ENCODE results near the gene KITLG. TPM values are rescaled to one million over a fixed set of nuclear protein-coding genes. Genes with fewer than 3 reads are reported as not detected.
"Not testable (repeated sequence)": the region's sequence is repeated elsewhere in the genome, so short reads cannot be mapped to it uniquely, and the experiment has no call there.

Gene KITLG
- total RNA-seq, 1 donor from 2014 or later = 77.5 TPM

DNA sequence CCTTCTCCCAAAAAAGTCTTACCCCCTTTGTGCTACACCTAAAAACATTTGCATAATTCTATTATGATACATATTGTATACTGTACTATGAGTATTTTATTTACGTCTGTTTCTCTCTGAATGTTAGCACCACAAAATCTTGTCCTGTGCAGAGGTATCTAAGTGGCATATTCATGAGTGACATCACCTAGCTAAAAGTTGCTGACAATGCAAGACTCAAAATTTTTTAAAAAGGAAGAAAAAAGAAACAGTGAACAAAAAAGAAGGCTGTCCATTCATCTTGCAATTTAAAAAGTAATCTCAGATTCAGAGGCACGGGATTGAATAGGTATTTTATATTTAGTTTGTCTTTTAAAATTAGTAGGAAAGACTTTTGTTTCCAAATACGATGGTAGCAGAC lies 69.4 kb downstream of the KITLG start:
- Histone ChIP-seq H3K27ac (no peak overlapping the region), H3K4me1 (no peaks in the 10 kb centered on the region), H3K36me3 (peaks cover 36% of the 10 kb centered on the region), H3K27me3 (ENCODE audit: low read depth) (no peaks in the 10 kb centered on the region), H3K9me3 (no peaks in the 10 kb centered on the region), H3K4me3 (no peak overlapping the region)
- ATAC-seq = no peak
- TF ChIP-seq, protein P1, sequence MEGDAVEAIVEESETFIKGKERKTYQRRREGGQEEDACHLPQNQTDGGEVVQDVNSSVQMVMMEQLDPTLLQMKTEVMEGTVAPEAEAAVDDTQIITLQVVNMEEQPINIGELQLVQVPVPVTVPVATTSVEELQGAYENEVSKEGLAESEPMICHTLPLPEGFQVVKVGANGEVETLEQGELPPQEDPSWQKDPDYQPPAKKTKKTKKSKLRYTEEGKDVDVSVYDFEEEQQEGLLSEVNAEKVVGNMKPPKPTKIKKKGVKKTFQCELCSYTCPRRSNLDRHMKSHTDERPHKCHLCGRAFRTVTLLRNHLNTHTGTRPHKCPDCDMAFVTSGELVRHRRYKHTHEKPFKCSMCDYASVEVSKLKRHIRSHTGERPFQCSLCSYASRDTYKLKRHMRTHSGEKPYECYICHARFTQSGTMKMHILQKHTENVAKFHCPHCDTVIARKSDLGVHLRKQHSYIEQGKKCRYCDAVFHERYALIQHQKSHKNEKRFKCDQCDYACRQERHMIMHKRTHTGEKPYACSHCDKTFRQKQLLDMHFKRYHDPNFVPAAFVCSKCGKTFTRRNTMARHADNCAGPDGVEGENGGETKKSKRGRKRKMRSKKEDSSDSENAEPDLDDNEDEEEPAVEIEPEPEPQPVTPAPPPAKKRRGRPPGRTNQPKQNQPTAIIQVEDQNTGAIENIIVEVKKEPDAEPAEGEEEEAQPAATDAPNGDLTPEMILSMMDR (IDR thresholded peaks at IDR 0.05) = no peak
- intact Hi-C loops (cut with DNase I) = no loop called here
- no peak for DNase-seq

DNA sequence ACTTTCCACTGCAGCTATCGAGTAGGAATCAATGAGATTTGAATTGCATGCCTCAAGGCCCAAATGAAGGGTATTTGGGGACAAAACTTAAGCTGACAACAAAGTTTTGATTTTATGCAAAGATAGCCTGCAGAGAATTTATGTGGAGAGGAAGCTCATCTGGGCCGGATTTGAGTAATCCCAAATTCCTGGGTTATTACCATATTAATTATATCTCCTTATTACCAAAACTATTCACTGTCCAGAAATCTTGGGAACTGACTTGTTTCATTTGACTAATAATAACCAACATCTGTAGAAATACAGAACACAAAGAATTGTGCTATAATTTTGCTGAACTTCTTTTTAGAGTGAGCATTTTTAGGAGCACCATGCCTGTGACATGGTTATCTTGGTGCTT lies 70.4 kb downstream of the KITLG start:
- no peaks in the 10 kb centered on the region for H3K4me1 ChIP-seq
- H3K9me3 ChIP-seq = no peaks in the 10 kb centered on the region
- ATAC-seq (no peak), DNase-seq (no peak)
- H3K36me3 ChIP-seq = peaks cover 37% of the 10 kb centered on the region
- no peak overlapping the region for H3K4me3 ChIP-seq
- intact Hi-C loops (cut with DNase I) = no loop called here
- TF ChIP-seq, protein P1 (IDR thresholded peaks at IDR 0.05) = no peak
- H3K27ac ChIP-seq = no peak overlapping the region
- no peaks in the 10 kb centered on the region for H3K27me3 ChIP-seq (ENCODE audit: low read depth)

DNA sequence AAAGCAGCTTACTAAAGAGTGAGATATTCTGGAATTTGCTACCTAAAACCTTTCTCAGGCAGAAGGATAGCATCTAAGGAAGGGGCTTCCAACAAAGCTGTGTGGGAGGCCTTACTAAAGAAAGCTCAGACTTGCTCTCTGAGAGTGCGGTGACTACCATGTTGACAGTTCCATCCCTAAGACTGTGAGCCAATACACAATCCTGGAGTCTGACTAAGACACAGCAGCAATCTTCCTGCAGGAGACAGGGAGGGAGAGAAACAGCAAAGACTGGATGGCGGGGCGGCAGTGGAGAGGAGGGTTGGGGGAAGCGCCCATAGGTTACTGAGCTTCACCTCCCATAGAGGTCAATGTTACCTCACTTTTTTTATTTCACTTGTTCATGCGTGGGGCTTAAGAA lies 70.9 kb downstream of the KITLG start:
- intact Hi-C loops (cut with DNase I) = no loop called here
- TF ChIP-seq, protein P1 (IDR thresholded peaks at IDR 0.05) = no peak
- Histone ChIP-seq H3K4me3 (no peak overlapping the region), H3K4me1 (no peaks in the 10 kb centered on the region), H3K27ac (no peak overlapping the region), H3K27me3 (ENCODE audit: low read depth) (no peaks in the 10 kb centered on the region), H3K36me3 (peaks cover 42% of the 10 kb centered on the region), H3K9me3 (no peaks in the 10 kb centered on the region)
- DNase-seq (no peak), ATAC-seq (no peak)

DNA sequence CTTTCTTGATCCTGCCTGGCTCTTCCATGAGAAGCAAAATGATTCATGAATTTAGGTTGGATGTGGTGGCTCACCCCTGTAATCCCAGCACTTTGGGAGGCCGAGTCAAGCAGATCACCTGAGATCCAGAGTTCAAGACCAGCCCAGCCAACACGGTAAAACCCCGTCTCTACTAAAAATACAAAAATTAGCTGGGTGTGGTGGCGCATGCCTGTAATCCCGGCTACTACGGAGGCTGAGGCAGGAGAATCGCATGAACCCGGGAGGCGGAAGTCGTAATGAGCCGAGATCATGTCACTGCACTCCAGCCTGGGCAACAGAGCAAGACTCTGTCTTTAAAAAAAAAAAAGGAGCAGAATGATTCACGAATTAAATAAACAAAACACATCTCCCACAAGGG lies 72.4 kb downstream of the KITLG start:
- H3K9me3 ChIP-seq; ATAC-seq; H3K4me3 ChIP-seq; intact Hi-C loops (cut with DNase I); H3K27me3 ChIP-seq (ENCODE audit: low read depth); DNase-seq; H3K27ac ChIP-seq; H3K4me1 ChIP-seq: not testable (repeated sequence)
- peaks cover 52% of the 10 kb centered on the region for H3K36me3 ChIP-seq

DNA sequence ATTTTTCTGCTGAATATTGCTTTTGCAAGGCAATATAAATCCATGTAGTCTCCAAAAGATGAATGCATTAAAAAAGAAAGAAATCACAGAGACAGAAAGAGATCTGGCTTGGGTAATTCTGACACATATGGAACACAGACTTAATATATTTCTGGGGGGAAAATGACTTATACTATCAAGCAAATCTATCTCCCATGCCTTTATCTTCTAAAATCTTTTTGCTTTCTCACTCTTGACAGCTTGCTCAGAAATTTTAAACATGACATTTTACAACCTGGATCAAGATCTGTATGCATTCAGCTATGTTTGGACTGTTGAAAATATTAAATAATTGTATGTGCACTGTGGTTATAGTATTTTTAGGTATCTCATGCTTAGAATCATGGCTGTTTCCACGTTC lies 73.0 kb downstream of the KITLG start:
- H3K27ac ChIP-seq = no peak overlapping the region
- no peak for DNase-seq
- peaks cover 54% of the 10 kb centered on the region for H3K36me3 ChIP-seq
- ATAC-seq = no peak
- TF ChIP-seq, protein P1 (IDR thresholded peaks at IDR 0.05) = no peak
- no peaks in the 10 kb centered on the region for H3K9me3 ChIP-seq
- no peak overlapping the region for H3K4me3 ChIP-seq
- no peaks in the 10 kb centered on the region for H3K27me3 ChIP-seq (ENCODE audit: low read depth)
- intact Hi-C loops (cut with DNase I) = no loop called here
- H3K4me1 ChIP-seq = no peaks in the 10 kb centered on the region

DNA sequence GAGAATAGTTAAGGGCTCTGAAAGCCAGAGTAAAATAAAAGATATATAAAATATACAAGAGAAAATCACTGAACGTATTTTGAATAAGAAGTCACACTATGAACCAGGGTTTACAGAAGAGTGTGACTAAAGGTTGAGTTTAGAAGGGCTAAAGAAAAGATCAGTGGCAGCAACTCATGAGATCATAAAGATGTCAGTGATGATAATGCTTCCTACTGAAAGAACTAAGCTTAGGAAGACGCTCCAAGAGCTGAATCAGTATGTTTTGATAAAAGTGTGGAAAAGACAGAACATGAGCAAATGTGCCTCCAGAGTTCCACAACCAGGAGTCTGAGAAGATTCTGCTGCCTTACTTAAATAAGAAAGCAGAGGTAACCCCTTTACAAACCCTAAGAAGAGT lies 74.6 kb downstream of the KITLG start:
- TF ChIP-seq, protein P1 (IDR thresholded peaks at IDR 0.05) = no peak
- Histone ChIP-seq H3K36me3 (peaks cover 60% of the 10 kb centered on the region), H3K9me3 (no peaks in the 10 kb centered on the region), H3K4me3 (no peak overlapping the region), H3K27me3 (ENCODE audit: low read depth) (no peaks in the 10 kb centered on the region), H3K4me1 (no peaks in the 10 kb centered on the region), H3K27ac (no peak overlapping the region)
- ATAC-seq (no peak), DNase-seq (no peak)
- intact Hi-C loops (cut with DNase I) = no loop called here

Data from lower lobe of right lung (tissue), 2 donors.